Measurements from ENCODE around the gene MYB.
"Not testable (repeated sequence)": the region's sequence is repeated elsewhere in the genome, so short reads cannot be mapped to it uniquely, and the experiment has no call there.

Gene MYB

DNA sequence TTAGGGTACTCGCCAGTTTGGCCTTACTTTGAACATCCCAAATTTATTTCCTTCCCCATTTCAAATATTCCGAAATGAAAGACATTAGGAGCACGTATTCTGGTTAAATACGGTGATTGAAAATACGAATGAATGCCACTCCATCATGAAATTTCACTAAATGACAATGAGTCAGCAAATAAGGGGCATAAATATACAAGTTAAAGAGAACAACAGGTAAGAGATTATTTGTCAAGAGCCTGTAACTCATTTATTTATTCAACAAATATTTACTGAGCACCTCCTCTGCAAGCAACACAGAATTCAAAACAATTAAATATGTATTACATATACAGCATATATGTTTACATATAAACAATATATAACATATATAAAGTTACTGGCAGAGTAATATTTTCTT lies 44.8 kb downstream of the MYB start:
- DNase-seq: no peak

DNA sequence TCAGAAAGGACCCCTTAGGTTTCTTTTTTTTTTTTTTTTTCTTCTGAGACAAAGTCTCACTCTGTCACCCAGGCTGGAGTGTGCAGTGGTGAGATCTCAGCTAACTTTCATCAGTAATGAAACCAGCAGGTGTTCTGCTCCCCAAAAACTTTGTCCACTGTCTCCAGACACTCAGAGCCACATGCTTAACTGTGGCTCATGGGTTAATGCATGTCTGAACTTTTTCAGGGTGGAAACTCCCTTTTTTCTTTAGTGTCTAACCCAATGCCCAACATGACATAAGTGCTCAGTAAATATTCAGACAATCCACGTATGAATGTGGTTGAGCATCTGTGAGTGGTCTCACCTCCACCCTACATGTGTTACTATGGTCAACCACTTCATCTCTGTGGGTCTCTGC lies 45.4 kb downstream of the MYB start:
- no peak for DNase-seq

GRCh38 chr6:135227349-135227748 lies 46.2 kb downstream of the MYB start:
- DNase-seq: no peak

- no peak for DNase-seq
These were observed 46.6 kb downstream of the MYB start for GRCh38 chr6:135227758-135228157.

DNA sequence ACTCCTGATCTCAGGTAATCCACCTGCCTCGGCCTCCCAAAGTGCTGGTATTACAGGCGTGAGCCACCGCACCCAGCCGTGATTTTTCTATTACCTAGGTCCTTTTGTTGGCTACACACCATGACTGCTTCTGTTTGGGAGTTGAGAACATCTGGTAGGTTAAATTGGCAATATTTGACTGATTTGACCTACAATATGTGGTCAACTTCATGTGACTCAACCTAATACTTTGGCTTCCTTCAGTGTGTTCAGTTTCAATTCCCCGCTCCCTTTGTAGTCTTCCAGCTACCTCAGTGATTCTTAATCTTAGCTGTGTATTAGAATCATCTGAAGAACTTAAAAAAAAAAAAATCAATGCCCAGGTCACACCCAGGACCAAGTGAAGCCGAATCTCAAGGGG lies 47.4 kb downstream of the MYB start:
- no peak for DNase-seq

DNA sequence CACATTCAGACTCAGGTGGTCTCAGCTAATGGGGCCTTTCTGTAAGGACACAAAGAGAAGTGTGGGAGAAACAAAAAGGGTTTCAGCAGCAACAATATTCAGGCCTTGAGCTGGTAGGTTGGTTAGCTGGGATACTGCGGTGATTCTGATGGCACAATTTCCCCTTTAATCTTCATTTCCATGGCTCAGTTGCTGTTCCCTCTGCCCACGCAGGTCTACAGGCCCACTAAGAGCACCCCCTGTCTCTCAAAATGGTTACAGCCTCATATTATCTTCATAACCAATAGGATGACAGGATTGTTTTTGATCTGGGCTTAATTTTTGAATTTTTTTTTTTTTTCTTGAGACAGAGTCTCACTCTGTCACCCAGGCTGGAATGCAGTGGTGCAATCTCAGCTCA lies 48.9 kb downstream of the MYB start:
- DNase-seq: no peak

GRCh38 chr6:135230711-135231468 lies 49.8 kb downstream of the MYB start:
- no peak for DNase-seq

DNA sequence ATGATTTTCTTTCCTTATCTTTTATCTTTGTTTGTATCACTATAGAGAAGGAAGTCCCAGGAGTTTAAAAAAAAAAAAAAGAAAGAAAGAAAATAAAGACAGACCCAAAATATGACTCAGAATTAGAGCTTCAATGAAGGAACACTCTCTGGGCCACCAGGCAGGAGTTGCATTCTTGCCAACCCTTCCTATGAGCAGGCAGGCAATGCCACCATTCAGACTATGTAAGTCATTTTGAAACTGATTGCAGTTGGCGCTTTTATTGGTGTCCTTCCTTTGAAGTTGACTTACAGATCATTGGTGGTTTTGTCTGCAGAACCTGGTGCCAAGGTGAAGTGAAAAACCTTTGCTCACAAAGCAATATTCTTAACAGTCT lies 50.3 kb downstream of the MYB start:
- no peak for DNase-seq

DNA sequence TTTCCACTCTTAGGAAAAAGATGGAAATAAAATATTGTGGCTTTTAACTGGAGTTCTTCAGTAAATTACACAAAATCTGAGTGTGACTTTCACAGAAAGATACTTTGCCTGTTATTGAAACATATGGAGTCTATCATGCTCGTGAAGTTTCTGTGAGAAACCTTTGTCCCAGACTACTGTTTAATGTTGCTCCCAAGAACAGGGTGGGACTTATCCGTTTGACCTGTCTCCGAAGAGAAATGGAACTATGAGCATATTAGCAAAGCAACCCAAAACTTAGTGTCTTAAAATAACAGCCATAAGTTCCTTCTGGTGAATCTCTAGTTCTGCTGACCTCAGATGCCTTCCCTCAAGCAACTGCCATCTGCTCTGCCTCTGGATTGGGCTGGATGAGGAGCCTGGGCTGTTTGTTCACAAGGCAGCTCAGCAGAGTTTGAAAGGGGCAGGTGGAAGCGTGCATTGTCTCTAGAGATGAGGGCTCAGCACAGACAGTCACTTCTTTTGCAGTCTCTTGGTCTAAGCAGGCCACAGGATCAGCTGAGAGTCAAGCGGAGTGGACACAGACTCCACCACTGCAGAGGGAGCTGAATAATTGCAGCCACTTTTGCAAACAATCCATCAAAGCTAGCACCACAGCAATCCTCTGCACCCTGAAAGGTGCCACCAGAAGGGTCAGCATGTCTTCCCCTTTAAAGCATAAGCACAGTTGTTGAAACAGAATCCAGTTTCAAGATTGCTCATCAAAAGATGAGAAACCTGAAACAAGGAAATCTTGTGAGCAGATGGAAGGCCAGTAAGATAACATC lies 52.8 kb downstream of the MYB start:
- no peak for DNase-seq

DNA sequence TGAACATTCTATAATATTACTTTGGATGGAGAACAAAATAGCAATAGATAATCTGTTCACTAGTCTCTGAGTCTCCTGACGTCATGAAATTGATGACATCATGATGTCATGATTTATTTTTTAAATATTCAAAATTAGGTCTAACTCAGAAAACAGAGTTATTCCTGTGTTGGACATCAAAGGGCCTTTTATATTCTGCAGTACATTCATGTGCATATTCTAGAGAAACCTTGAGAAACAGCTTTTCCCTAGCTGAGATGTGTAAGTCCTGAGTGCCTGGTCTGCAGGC lies 53.3 kb downstream of the MYB start:
- DNase-seq: no peak

DNA sequence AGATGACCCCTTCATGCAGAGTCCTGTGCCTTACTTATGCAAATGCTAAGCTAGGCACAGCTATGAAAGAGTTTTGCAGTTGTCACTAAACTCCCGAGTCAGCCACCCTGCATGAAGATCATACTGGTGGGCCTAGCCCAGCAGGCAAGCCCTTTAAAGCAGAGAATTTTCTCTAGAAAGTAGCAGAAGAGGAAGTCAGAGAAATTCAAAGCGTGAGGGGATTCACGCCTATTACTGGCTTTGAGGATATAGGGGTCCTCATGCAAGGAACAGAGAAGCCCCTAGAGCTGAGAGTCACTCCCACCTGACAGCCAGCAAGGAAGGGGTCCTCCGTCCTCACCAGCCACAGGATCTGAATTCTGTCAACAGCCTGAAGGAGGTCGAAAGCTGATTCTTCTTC lies 54.6 kb downstream of the MYB start:
- no peak for DNase-seq

- no peak for DNase-seq
These were observed 55.2 kb downstream of the MYB start for GRCh38 chr6:135236319-135236718.

GRCh38 chr6:135236732-135237131 lies 55.6 kb downstream of the MYB start:
- no peak for DNase-seq

DNA sequence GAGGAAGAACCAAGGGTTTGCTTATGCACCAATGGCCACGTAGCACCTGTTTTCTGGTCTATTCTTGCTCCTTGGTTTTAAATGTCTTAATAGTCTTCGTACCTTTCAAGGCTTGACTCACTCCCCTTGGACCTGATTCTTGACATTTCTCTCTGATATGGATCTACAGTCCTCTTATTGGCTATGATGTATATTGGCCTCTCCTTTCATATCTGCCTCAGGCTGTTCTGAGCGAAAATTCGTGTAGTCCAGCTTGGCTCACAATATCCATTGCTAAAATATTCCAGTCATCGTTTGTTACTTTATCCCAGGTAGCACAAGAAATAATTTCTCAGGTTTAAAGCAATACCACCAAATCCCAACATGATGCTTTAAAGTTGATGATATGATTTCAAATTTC lies 59.6 kb downstream of the MYB start:
- DNase-seq: no peak

DNA sequence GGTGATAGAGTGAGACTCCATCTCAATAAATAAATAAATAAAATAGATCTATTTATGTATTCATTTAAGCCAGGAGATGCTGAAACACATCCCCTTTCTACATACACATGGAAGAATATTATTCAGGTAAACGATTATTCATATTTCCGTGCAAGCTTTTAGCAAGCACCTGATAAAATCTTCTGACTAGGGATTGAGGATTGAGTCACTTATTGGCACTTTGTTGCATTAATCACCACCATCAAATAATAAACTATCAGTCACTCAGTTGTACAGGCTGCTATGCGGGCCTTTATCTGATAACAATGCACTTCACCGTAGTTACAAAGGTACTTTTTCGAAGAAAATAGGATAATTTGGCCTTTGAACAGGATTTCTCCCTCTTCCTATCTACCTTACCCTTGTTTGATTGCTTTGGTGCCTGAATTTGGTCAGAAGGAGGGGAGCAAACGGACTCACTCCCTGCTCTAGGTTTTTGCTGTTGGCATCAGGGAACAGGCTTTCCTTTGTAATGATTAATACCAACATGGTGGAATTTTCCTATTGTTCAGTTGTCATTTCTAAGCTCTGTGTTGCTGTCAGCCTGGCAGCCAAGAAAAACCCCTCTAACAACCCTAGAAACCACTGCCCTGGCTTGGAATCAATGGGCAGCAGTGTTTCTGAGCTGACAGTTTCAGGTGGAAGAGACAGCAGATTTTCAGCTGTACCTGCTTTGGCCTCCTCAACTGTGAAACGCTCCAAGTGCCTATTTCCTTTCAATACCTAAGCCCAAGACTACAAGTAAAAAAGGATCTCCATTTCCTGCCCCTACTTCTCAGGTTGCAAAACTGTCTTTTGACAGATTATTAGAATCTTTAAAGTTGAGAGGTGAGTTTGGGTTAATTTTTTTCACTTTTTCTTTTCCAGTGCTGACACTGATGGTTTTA lies 63.0 kb downstream of the MYB start:
- DNase-seq: no peak

DNA sequence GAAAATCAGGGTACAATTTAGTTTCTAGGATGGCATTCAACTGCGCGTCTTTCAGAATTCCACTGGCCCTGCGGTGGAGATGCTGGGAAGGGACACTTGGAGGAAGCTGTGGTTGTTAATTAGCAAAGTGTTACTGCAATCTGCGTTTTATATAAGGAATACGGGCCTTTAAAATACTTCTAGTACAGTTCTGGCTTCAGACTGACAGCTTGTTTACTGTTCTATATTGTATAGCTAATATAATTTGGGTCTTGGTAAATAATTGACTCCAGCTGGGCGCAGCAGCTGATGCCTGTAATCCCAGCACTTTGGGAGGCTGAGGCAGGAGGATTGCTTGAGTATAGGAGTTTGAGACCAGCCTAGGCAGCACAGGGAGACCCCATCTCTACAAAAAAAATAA lies 63.7 kb downstream of the MYB start:
- no peak for DNase-seq

- not testable (repeated sequence) for DNase-seq
These were observed 65.4 kb downstream of the MYB start for GRCh38 chr6:135246412-135247012.

GRCh38 chr6:135250234-135250633 lies 69.1 kb downstream of the MYB start:
- DNase-seq: no peak

GRCh38 chr6:135250751-135251497 lies 69.8 kb downstream of the MYB start:
- DNase-seq: no peak

- no peak for DNase-seq
These were observed 70.7 kb downstream of the MYB start for GRCh38 chr6:135251498-135252441.

- no peak for DNase-seq
These were observed 73.4 kb downstream of the MYB start for GRCh38 chr6:135254471-135254870.
